ENCODE measurements around the gene ADSS1.
A peak's percentile ranks its signal among the peaks of the same experiment; 100 is the strongest.

The ADSS1 gene

DNA sequence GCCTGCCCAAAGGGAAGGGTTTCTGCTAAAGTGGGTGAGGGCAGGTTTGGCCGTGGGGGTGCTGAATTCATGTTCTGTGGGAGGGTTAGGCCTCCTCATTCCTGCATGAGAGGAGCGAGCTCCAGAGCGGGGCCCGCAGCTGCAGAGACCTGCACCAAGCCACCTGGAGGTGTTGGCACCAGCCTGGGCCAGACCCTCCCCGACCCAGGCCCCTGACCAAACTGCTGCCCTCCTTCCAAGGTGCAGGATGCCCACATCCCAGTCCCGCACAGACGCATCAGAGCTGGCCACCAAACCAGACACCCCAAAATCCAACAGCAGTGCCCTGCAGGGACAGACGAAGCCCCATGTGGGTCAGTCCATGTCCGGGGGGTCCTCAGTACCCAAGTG lies 10.6 kb downstream of the ADSS1 start:
- H3K9me3 Mint-ChIP-seq, result no peaks in the 10 kb centered on the region
- no peaks in the 10 kb centered on the region for H3K36me3 Mint-ChIP-seq
- no peak for DNase-seq (ENCODE audit: low spot score in 2 of 2)
- no peak for ATAC-seq (ENCODE audit: low read depth)
- H3K4me1 Mint-ChIP-seq, result peaks cover 2% of the 10 kb centered on the region
- no peak overlapping the region for H3K4me3 Mint-ChIP-seq
- peaks cover 7% of the 10 kb centered on the region for H3K27me3 Mint-ChIP-seq
- no peak overlapping the region for H3K27ac Mint-ChIP-seq

DNA sequence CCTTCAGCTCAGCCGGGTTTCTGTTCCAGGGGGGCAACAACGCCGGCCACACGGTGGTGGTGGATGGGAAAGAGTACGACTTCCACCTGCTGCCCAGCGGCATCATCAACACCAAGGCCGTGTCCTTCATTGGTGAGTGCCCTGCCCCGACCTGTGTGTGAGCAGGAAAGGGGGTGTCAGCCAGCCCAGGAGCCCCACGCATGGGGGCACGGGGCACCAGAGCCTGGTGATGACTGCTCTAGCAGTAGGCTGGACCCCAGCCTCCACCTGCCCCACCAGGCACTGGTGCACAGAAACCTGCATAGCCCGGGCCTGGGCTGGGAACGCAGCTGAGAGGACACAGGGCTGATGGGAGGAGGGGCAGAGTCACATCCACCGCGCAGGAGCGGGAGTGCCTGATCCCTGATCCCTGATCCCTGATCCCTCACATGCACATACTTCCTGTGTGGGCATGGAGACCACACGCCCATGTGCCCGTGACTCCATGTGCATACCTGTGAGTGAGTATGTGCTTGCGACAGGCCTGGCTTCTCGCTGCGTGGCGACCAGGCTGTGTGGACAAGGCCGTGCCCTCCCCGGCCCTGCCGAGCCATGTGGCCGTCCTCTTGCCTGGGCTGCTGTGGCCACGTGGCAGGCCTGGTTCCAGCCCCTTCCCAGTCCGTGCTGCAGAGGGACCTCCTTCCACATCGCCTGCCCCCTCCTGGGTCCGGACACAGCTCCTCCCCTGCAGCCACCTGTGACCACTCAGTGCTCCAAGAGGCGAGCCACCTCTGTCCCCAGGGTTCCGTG lies 11.2 kb downstream of the ADSS1 start:
- H3K36me3 Mint-ChIP-seq, result no peaks in the 10 kb centered on the region
- DNase-seq (ENCODE audit: low spot score in 2 of 2) (no peak), ATAC-seq (ENCODE audit: low read depth) (no peak)
- H3K27ac Mint-ChIP-seq, result no peak overlapping the region
- H3K27me3 Mint-ChIP-seq, result peaks cover 10% of the 10 kb centered on the region
- H3K4me3 Mint-ChIP-seq, result no peak overlapping the region
- peaks cover 4% of the 10 kb centered on the region for H3K4me1 Mint-ChIP-seq
- no peaks in the 10 kb centered on the region for H3K9me3 Mint-ChIP-seq

DNA sequence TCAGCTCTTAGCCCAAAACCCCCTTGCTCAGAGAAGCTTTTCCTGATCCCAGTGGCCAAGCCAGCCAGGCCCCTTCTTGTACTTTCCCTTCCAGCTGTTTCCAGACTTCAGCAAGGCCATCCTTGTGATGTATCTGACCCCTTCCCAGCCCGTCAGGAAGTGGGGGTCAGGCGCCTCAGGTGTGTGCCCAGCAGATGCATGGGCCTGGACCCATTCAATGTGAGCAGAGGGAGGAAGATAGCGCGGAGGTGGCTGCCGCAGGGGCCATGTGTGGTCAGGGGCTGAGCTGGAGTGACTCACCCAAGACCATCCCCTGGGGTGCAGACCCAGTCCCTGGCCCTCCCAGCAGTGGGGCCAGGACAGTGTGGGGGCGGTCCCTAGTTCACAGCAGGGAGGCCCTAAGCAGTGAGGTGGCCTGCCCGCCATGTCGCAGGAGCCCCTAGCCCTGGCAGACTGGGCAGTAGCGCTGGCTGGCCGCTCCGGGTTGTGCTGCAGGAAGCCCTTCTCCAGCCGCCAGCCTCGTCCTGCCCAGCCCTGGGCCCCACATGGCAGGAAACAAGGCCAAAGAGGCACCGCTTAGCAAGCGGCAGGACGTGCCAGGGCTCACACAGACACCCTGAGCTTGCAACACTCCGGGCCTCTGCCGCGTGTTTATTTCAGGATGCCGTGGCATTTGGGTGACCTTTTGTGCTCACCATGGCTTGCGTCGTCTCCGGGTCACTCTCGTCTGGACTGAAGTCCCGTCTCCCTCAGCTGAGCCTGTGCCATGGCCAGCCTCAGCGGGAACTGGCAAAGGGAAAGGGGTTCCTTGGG lies 12.0 kb downstream of the ADSS1 start:
- H3K4me1 Mint-ChIP-seq, result peaks cover 8% of the 10 kb centered on the region
- H3K36me3 Mint-ChIP-seq, result no peaks in the 10 kb centered on the region
- H3K27me3 Mint-ChIP-seq, result peaks cover 13% of the 10 kb centered on the region
- H3K4me3 Mint-ChIP-seq, result no peak overlapping the region
- DNase-seq (ENCODE audit: low spot score in 2 of 2) (no peak), ATAC-seq (ENCODE audit: low read depth) (no peak)
- H3K9me3 Mint-ChIP-seq, result no peaks in the 10 kb centered on the region
- no peak overlapping the region for H3K27ac Mint-ChIP-seq

DNA sequence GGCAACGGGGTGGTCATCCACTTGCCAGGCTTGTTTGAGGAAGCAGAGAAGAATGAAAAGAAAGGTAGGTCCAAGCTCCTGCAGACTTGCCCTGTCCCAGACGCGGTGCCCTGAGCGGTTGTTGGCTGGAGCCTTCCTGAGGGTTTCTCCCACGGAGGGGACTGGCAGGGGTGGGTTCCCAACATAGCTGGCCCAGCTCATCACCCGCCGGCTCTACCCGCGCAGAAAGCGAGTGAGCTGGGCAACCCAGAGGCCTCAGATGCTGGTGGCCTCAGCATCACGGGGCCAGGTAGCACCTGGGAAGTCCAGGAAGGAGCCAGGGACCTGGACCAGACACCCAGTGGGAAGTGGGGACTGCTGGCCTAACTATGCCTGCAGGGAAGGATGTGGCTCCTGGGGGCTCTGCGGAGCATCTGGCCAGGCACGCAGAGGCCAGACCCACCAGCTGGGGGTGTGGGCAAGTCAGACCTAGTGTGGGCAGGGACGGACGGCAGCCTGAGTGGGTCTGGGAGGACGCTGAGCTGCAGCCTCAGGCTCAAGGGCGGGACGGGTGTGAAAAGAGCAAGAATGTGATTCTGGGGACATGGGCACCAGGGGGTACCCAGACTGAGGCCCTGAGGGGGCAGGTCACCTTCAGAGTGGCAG lies 14.5 kb downstream of the ADSS1 start:
- peaks cover 10% of the 10 kb centered on the region for H3K4me1 Mint-ChIP-seq
- H3K27me3 Mint-ChIP-seq, result peaks cover 28% of the 10 kb centered on the region
- no peak overlapping the region for H3K27ac Mint-ChIP-seq
- H3K9me3 Mint-ChIP-seq, result no peaks in the 10 kb centered on the region
- no peak overlapping the region for H3K4me3 Mint-ChIP-seq
- DNase-seq (ENCODE audit: low spot score in 2 of 2), result no peak
- no peaks in the 10 kb centered on the region for H3K36me3 Mint-ChIP-seq
- ATAC-seq (ENCODE audit: low read depth), result no peak

DNA sequence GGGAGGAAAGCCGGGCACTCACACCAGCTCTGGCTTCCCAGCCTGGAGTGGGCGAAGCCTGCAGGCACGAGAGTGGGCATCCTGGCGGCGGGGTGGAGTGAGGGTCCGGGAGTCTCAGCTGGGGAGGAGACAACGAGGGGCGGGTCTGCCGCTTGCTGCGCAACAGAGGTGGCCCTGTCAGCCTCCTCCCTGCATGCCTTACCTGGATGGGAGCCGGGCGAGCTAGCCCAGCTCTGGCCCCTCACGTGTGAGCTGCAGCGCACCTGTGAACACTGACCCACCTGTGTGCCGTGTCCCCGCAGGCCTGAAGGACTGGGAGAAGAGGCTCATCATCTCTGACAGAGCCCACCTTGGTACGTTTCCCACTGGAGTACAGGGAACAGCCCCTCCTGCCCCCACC lies 15.0 kb downstream of the ADSS1 start:
- DNase-seq (ENCODE audit: low spot score in 2 of 2), result no peak
- no peak overlapping the region for H3K4me3 Mint-ChIP-seq
- H3K36me3 Mint-ChIP-seq, result no peaks in the 10 kb centered on the region
- ATAC-seq (ENCODE audit: low read depth), result no peak
- H3K27ac Mint-ChIP-seq, result no peak overlapping the region
- H3K4me1 Mint-ChIP-seq, result peaks cover 10% of the 10 kb centered on the region
- H3K9me3 Mint-ChIP-seq, result no peaks in the 10 kb centered on the region
- H3K27me3 Mint-ChIP-seq, result peaks cover 28% of the 10 kb centered on the region

DNA sequence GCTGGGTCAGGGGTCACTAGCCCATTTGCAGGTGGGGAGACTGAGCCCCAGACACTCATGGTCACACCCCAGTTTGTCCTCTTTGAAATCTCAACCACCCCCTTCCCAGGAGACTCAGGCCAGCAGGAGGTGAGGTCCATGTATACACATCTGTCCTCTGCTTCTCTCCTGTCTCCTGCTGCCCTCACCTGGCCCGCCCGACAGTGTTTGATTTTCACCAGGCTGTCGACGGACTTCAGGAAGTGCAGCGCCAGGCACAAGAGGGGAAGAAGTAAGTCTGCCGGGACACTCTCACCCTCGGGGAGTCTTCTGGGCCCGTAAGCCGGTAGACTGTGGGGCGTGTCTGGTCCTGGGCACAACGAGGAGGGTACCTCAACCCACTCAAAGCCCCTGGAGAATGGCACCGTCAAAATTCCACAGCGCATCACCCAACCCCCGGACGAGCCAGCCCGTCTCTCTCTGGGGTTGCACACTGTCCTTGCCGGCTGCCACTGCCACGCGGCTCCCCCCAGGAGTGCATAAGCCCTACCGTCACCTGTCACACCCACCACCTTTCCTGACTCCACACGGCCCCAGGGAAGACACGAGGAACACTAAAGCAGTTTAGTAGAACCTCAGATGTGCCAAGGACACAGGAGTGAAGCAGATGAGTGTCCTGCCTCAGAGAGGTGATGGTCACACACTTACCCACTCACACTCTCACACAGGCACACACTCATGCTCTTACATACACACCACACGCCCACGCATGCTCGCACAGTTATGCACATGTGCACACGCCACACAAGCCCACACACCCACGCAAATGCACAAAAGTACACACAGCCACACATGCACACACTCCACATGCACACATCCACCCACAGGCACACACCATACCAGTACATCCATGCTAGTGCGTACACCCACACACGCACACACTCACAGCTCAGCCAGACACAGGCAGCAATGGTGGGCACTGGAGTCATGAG lies 15.8 kb downstream of the ADSS1 start:
- no peak for ATAC-seq (ENCODE audit: low read depth)
- H3K4me3 Mint-ChIP-seq, result no peak overlapping the region
- H3K27ac Mint-ChIP-seq, result no peak overlapping the region
- peaks cover 10% of the 10 kb centered on the region for H3K4me1 Mint-ChIP-seq
- no peaks in the 10 kb centered on the region for H3K9me3 Mint-ChIP-seq
- DNase-seq (ENCODE audit: low spot score in 2 of 2), result no peak
- peaks cover 28% of the 10 kb centered on the region for H3K27me3 Mint-ChIP-seq
- H3K36me3 Mint-ChIP-seq, result no peaks in the 10 kb centered on the region

DNA sequence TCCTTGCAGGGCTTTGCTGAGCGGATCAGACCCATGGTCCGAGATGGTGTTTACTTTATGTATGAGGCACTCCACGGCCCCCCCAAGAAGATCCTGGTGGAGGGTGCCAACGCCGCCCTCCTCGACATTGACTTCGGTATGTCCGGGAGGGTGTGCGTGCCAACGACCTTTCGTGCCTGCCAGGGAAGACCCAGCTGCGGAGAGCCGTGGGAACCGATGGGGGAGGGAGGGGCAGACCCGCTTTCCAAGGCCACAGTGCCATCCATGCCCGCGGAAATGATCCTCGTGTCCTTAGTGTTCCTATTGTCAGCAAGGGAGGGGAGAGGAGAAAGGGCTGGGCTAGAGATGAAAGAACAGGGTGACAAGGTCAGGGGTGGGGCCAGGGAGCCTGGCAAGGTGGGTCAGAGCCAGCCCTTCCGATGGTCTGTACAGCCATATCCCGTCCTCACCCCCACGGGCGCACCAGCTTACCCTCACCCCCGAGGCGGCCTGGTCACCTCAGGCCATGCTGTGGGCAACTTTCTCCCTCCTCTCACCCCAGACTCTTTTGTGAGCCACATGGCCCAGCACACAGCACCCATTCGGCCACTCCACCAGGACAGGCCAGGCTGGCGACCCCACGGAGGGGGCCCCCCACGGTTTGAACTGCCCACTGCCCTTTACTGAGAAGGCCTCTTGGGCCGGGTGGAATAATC lies 17.2 kb downstream of the ADSS1 start:
- no peak for DNase-seq (ENCODE audit: low spot score in 2 of 2)
- Mint-ChIP-seq H3K36me3 (no peaks in the 10 kb centered on the region), H3K27me3 (peaks cover 27% of the 10 kb centered on the region), H3K4me3 (no peak overlapping the region), H3K9me3 (no peaks in the 10 kb centered on the region), H3K4me1 (peaks cover 14% of the 10 kb centered on the region), H3K27ac (no peak overlapping the region)
- ATAC-seq (ENCODE audit: low read depth), result no peak

DNA sequence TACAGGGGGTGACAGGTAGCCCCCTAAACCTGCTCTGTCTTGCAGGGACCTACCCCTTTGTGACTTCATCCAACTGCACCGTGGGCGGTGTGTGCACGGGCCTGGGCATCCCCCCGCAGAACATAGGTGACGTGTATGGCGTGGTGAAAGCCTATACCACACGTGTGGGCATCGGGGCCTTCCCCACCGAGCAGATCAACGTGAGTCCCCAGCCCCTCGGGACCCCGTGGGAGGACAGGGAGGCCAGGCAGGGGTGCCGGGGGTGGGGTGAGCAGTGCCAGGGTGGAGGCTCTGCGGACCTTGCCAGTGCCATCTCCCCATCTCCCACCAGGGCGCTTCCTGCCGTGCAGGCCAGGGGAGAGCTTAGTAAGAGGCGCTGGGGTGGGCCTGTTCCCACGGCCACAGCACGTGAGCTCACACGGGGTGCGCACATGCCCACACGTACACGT lies 17.8 kb downstream of the ADSS1 start:
- H3K27me3 Mint-ChIP-seq, result peaks cover 27% of the 10 kb centered on the region
- no peaks in the 10 kb centered on the region for H3K36me3 Mint-ChIP-seq
- H3K9me3 Mint-ChIP-seq, result no peaks in the 10 kb centered on the region
- ATAC-seq (ENCODE audit: low read depth), result peak; percentile 37
- no peak overlapping the region for H3K27ac Mint-ChIP-seq
- no peak overlapping the region for H3K4me3 Mint-ChIP-seq
- H3K4me1 Mint-ChIP-seq, result peaks cover 13% of the 10 kb centered on the region
- DNase-seq (ENCODE audit: low spot score in 2 of 2), result no peak

DNA sequence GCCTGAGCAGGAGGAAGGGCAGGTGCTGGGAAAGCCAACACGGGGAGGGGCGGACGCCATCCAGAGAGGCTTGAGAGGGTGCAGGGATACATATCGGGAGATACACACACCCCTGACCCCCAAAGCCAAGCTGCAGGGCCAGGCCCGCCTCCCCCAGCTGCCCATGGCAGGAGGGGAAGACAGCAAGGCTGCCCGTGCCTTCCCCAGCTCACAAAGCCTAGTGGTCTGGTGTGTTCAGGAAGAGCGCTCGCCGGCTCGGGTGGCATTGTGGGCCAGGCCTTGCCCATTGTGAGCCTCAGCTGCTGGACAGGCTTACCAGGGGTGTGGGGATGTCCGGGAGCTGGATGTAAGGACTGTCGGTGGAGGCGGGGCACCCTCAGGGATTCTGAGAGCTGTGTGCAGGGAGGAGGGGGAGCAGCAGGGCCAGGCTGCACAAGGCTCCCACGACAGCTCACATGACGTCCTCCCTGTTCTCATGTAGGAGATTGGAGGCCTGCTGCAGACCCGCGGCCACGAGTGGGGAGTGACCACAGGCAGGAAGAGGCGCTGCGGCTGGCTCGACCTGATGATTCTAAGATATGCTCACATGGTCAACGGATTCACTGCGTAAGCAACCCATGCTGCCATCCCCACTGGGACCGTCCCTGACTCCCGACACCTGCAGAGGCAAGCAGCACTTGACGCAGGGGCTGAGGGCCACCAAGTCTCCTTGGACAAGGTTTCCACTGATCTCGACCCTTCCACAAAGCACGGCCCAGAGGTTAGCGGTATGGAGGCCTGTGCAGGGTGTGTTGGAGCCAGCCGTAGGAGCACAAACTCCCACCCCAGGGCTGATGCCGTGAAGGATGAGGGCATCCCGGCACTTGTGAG lies 18.8 kb downstream of the ADSS1 start:
- ATAC-seq (ENCODE audit: low read depth) (no peak), DNase-seq (ENCODE audit: low spot score in 2 of 2) (no peak)
- Mint-ChIP-seq H3K27me3 (peaks cover 24% of the 10 kb centered on the region), H3K4me3 (no peak overlapping the region), H3K4me1 (peaks cover 13% of the 10 kb centered on the region), H3K36me3 (no peaks in the 10 kb centered on the region), H3K9me3 (no peaks in the 10 kb centered on the region), H3K27ac (no peak overlapping the region)

DNA sequence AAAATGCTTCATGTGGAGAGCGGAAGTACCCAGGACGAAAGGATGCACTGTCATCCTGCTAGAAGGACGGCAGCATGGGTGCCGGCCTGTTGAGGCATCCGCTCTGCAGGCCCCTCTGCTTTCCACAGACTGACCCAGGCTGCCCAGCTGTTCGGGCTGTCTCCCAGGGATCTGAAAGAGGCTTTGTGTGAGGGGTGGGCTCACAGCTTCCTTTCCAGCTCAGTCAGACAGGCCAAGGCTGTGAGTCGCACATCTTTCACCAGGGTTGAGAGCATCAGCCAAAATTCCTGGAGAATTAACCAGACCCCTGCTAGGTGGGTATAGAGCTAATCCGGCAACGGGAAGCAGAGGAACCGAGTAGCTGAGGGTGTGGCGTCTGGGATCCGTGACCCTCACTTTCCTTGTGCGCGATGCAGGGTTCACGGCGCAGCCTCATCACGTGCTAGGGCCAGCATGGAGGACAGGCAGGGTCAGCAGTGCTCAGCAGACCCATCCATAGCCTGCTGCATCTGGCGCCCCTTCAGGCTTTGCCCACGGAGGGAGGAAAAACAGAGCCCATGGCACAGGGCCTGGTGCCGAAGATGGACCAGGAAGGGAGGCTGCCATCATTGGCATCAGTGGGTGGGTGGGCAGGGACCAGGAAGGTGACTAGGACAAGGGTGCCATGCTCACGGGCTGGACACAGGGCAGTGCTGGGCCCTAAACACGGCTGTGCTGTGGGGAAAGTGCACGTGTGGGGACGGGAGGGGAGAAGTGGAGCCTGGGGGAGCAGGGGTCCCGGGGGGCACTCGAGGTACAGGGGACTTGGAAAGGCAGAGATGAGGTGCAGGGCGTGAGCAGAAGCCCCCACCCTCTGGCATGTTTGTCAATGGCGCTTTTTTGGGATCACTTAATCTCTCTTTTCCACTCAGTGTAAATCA lies 19.7 kb downstream of the ADSS1 start:
- H3K27me3 Mint-ChIP-seq, result peaks cover 22% of the 10 kb centered on the region
- H3K4me1 Mint-ChIP-seq, result peaks cover 13% of the 10 kb centered on the region
- DNase-seq (ENCODE audit: low spot score in 2 of 2) (no peak), ATAC-seq (ENCODE audit: low read depth) (no peak)
- no peak overlapping the region for H3K4me3 Mint-ChIP-seq
- no peaks in the 10 kb centered on the region for H3K36me3 Mint-ChIP-seq
- H3K27ac Mint-ChIP-seq, result no peak overlapping the region
- H3K9me3 Mint-ChIP-seq, result no peaks in the 10 kb centered on the region

DNA sequence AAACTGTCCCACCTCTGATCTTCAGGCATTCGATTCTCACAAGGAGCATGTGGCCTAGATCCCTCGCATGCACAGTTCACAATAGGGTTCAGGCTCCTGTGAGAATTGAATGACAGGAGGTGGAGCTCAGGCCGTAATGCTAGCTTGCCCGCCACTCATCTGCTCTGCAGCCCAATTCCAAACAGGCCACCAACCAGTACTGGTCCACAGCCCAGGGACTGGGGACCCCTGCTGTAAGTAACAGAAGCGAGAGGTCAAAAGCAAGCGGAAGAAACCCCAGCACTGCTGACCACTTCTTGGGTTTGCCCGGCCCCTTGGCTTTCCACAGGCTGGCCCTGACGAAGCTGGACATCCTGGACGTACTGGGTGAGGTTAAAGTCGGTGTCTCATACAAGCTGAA lies 20.5 kb downstream of the ADSS1 start:
- H3K9me3 Mint-ChIP-seq, result no peaks in the 10 kb centered on the region
- no peak overlapping the region for H3K4me3 Mint-ChIP-seq
- H3K27ac Mint-ChIP-seq, result no peak overlapping the region
- ATAC-seq (ENCODE audit: low read depth), result no peak
- H3K27me3 Mint-ChIP-seq, result peaks cover 23% of the 10 kb centered on the region
- no peak for DNase-seq (ENCODE audit: low spot score in 2 of 2)
- H3K36me3 Mint-ChIP-seq, result no peaks in the 10 kb centered on the region
- peaks cover 19% of the 10 kb centered on the region for H3K4me1 Mint-ChIP-seq

Measured in memory B cell (primary cell).